ENCODE results near the gene TRIM71.

TRIM71 gene

DNA sequence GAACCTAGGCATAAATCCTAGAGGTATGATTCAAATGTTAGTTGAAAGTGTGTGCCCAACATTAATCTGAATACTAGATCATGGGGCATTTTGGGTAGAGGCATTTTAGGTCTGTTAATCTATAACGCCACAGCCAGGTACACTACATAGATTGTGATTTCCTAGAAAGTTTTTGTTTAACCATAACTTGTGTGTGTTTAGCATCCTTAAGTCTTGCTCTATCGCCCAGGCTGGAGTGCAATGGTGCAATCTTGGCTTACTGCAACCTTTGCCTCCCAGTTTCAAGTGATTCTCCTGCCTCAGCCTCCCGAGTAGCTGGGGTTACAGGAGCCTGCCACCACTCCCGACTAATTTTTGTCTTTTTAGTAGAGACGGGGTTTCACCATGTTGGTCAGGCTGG, 59.1 kb downstream of the TRIM71 start:
- Histone ChIP-seq H3K4me1 (ENCODE audit: control insufficient read depth, insufficient read depth, low read length) (no peaks in the 10 kb centered on the region), H3K27ac (ENCODE audit: extremely low read depth, low read depth, low read length) (no peak overlapping the region), H3K9me3 (ENCODE audit: control insufficient read depth, insufficient read depth, low read depth, low read length) (no peaks in the 10 kb centered on the region), H3K4me3 (ENCODE audit: low read depth, low read length) (no peak overlapping the region), H3K36me3 (ENCODE audit: control insufficient read depth in 2 of 2, insufficient read depth in 1 of 2, low read length in 2 of 2) (peaks cover 0 to 14% of the 10 kb centered on the region in 2 experiments; a peak in 1 of 3 replicates)
- ChIA-PET CTCF (interaction anchor here (0.6 to 1.0 kb wide), 3 partner anchors 9 to 349 kb away, joined by 3 to 5 read pairs (median 4); no protein-coding TSS in a partner anchor), POLR2A (no interaction called here)
- TF ChIP-seq ZNF266 (tag by site-specific recombination; IDR thresholded peaks at IDR 0.05; ENCODE audit: low read depth): no peak
- TF ChIP-seq ZNF558 (tag by site-specific recombination; IDR thresholded peaks at IDR 0.05): no peak
- no peak for TF ChIP-seq GLI4 (tag by site-specific recombination; IDR thresholded peaks at IDR 0.05)

DNA sequence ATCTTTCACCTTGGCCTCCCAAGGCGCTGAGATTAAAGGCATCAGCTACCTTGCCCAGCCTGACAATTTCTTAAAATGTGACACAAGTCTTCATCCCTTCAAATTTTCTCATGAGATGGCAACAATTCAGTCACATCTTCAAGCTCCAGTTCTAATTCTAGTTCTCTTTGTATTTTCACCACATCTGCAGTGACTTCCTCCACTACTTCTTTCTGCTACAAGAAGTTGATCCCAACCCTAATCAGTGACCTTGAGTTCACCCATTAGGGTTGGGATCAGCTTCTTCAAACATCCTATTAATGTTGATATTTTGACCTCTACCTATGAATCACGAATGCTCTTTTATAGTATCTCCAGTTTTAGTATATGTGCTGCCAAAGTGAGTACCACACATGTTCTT, 59.8 kb downstream of the TRIM71 start:
- no peak overlapping the region for H3K27ac ChIP-seq (ENCODE audit: extremely low read depth, low read depth, low read length)
- no peak overlapping the region for H3K4me3 ChIP-seq (ENCODE audit: low read depth, low read length)
- TF ChIP-seq HIC1 (tag by site-specific recombination; IDR thresholded peaks at IDR 0.05): no peak
- TF ChIP-seq ZNF658 (tag by site-specific recombination; IDR thresholded peaks at IDR 0.05): no peak
- no peak for TF ChIP-seq ZNF292 (tag by site-specific recombination; IDR thresholded peaks at IDR 0.05; ENCODE audit: borderline replicate concordance, low read depth)
- no peak for TF ChIP-seq KLF9 (tag by site-specific recombination; IDR thresholded peaks at IDR 0.05; ENCODE audit: low read depth)
- TF ChIP-seq ZNF530 (tag by site-specific recombination; IDR thresholded peaks at IDR 0.05; ENCODE audit: low read depth): no peak
- no peak for TF ChIP-seq ZNF146 (tag by site-specific recombination; IDR thresholded peaks at IDR 0.05)
- TF ChIP-seq ZNF830 (tag by site-specific recombination; IDR thresholded peaks at IDR 0.05; ENCODE audit: low read depth): no peak
- TF ChIP-seq ZNF211 (tag by site-specific recombination; IDR thresholded peaks at IDR 0.05; ENCODE audit: low read depth): no peak
- no peak for TF ChIP-seq ZNF677 (tag by site-specific recombination; IDR thresholded peaks at IDR 0.05)
- TF ChIP-seq ZNF175 (tag by site-specific recombination; IDR thresholded peaks at IDR 0.05): no peak
- no peak for TF ChIP-seq ZNF664 (tag by site-specific recombination; IDR thresholded peaks at IDR 0.05)
- TF ChIP-seq, protein P1, sequence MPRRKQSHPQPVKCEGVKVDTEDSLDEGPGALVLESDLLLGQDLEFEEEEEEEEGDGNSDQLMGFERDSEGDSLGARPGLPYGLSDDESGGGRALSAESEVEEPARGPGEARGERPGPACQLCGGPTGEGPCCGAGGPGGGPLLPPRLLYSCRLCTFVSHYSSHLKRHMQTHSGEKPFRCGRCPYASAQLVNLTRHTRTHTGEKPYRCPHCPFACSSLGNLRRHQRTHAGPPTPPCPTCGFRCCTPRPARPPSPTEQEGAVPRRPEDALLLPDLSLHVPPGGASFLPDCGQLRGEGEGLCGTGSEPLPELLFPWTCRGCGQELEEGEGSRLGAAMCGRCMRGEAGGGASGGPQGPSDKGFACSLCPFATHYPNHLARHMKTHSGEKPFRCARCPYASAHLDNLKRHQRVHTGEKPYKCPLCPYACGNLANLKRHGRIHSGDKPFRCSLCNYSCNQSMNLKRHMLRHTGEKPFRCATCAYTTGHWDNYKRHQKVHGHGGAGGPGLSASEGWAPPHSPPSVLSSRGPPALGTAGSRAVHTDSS (tag by site-specific recombination; IDR thresholded peaks at IDR 0.05): no peak
- TF ChIP-seq, protein P2, sequence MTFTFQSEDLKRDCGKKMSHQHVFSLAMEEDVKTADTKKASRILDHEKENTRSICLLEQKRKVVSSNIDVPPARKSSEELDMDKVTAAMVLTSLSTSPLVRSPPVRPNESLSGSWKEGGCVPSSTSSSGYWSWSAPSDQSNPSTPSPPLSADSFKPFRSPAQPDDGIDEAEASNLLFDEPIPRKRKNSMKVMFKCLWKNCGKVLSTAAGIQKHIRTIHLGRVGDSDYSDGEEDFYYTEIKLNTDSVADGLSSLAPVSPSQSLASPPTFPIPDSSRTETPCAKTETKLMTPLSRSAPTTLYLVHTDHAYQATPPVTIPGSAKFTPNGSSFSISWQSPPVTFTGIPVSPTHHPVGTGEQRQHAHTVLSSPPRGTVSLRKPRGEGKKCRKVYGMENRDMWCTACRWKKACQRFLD (tag by site-specific recombination; IDR thresholded peaks at IDR 0.05): no peak
- TF ChIP-seq, protein P3, sequence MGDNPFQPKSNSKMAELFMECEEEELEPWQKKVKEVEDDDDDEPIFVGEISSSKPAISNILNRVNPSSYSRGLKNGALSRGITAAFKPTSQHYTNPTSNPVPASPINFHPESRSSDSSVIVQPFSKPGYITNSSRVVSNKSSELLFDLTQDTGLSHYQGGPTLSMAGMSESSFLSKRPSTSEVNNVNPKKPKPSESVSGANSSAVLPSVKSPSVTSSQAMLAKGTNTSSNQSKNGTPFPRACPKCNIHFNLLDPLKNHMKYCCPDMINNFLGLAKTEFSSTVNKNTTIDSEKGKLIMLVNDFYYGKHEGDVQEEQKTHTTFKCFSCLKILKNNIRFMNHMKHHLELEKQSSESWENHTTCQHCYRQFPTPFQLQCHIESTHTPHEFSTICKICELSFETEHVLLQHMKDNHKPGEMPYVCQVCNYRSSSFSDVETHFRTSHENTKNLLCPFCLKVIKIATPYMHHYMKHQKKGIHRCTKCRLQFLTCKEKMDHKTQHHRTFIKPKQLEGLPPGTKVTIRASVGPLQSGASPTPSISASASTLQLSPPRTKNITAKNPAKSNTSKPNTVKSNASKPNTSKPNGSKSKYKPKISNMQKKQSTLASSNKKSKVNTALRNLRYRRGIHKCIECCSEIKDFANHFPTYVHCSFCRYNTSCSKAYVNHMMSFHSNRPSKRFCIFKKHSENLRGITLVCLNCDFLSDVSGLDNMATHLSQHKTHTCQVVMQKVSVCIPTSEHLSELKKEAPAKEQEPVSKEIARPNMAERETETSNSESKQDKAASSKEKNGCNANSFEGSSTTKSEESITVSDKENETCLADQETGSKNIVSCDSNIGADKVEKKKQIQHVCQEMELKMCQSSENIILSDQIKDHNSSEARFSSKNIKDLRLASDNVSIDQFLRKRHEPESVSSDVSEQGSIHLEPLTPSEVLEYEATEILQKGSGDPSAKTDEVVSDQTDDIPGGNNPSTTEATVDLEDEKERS (tag by site-specific recombination; IDR thresholded peaks at IDR 0.05): no peak
- no peak for TF ChIP-seq SETDB1 (IDR thresholded peaks at IDR 0.05; ENCODE audit: insufficient read length, low read length)
- TF ChIP-seq ZNF10 (tag by site-specific recombination; IDR thresholded peaks at IDR 0.05): no peak
- TF ChIP-seq ZBTB1 (tag by site-specific recombination; IDR thresholded peaks at IDR 0.05): no peak
- no peaks in the 10 kb centered on the region for H3K4me1 ChIP-seq (ENCODE audit: control insufficient read depth, insufficient read depth, low read length)
- POLR2A ChIA-PET: no interaction called here
- peaks cover 0 to 14% of the 10 kb centered on the region in 2 experiments; a peak in 1 of 3 replicates for H3K36me3 ChIP-seq (ENCODE audit: control insufficient read depth in 2 of 2, insufficient read depth in 1 of 2, low read length in 2 of 2)
- no peaks in the 10 kb centered on the region for H3K9me3 ChIP-seq (ENCODE audit: control insufficient read depth, insufficient read depth, low read depth, low read length)
- CTCF ChIA-PET: interaction anchor here (0.6 to 1.0 kb wide), 3 partner anchors 56 to 373 kb away, joined by 3 to 6 read pairs (median 4); no protein-coding TSS in a partner anchor
